Sigmoid colon (tissue), 4 donors: ENCODE measurements around the gene JMJD7.

Experiments used
- CTCF ChIP-seq, 4 experiments: fragments of 450-650 bp in 3 of 4; fragments of 200-600 bp in 1 of 4; IDR thresholded peaks; one replicate each; pipeline ENCODE4 v1.5.1; 2016 to 2019; ENCODE audit warnings: antibody characterized with exemption in 4 of 4, mild to moderate bottlenecking in 3 of 4, moderate library complexity in 2 of 4
- EP300 ChIP-seq, 4 donors: sonication (generic); formaldehyde crosslinking; IDR thresholded peaks; one replicate each; pipeline ENCODE4 v1.6.1; 2017; ENCODE audit warnings: antibody characterized with exemption in 4 of 4
- POLR2A ChIP-seq, 2 donors: fragments of 450-650 bp; IDR thresholded peaks; one replicate each; pipeline ENCODE4 v1.6.1; 2016; ENCODE audit warnings: antibody characterized with exemption in 2 of 2, mild to moderate bottlenecking in 2 of 2, moderate library complexity in 2 of 2
- POLR2AphosphoS5 ChIP-seq, 4 donors: sonication (generic); formaldehyde crosslinking; IDR thresholded peaks; one replicate each; pipeline ENCODE4 v1.6.1; 2017; ENCODE audit warnings: antibody characterized with exemption in 4 of 4

GRCh38 chr15:41885321-41885720, 57.4 kb downstream of the JMJD7 start:
- TF ChIP-seq CTCF (IDR thresholded peaks at IDR 0.05), result no peak
- TF ChIP-seq POLR2AphosphoS5 (IDR thresholded peaks at IDR 0.05), result no peak
- no peak for TF ChIP-seq EP300 (IDR thresholded peaks at IDR 0.05)
- TF ChIP-seq POLR2A (IDR thresholded peaks at IDR 0.05), result no peak
